HG02938 (cell line): ENCODE results near the gene RAB4B.
"Not testable (repeated sequence)": the region's sequence is repeated elsewhere in the genome, so short reads cannot be mapped to it uniquely, and the experiment has no call there.

Experiments
- ATAC-seq: cut with Tn5 transposase; IDR thresholded peaks from one replicate; pipeline ENCODE4 v1.9.1; 2021; ENCODE audit warnings: mild to moderate bottlenecking, moderate library complexity; ENCODE audit not compliant: unreplicated experiment

Gene RAB4B, protein sequence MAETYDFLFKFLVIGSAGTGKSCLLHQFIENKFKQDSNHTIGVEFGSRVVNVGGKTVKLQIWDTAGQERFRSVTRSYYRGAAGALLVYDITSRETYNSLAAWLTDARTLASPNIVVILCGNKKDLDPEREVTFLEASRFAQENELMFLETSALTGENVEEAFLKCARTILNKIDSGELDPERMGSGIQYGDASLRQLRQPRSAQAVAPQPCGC

GRCh38 chr19:40777937-40778705 is at the start of gene RAB4B:
Gene RAB4B, plus strand, starts transcription at chr19:40778247. Its CDS starts 129 bp downstream, at chr19:40778376.
- peak; percentile 50 for ATAC-seq

DNA sequence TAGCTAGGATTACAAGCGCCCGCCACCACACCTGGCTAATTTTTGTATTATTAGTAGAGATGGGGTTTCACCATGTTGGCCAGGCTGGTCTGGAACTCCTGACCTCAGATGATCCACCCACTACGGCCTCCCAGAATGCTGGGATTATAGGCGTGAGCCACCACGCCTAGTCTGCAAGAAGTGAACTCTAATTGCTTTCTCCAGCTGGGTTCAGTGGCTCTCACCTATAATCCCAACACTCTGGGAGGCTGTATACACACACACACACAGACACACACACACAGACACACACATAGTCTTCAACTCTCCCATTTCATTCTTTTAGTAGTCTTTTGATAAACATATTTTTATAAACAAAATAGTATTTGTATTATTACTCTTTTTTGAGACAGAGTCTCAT is 48.0 kb upstream of the RAB4B start:
- ATAC-seq, result not testable (repeated sequence)

DNA sequence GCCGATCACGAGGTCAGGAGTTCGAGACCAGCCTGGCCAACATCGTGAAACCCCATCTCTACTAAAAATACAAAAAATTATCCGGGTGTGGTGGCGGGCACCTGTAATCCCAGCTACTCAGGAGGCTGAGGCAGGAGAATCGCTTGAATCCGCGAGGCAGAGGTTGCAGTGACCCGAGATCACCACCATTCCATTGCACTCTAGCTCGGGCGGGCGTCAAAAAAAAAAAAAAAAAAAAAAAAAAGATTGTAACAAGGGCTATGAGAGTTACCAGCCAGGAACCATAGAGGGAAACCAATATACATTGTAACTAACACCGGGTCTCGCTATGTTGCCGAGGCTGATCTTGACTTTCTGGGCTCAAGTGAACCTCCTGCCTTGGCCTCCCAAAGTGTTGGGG is 45.7 kb upstream of the RAB4B start:
- ATAC-seq, result not testable (repeated sequence)

- no peak for ATAC-seq
Measured at GRCh38 chr19:40733149-40733548, 44.9 kb upstream of the RAB4B start.

GRCh38 chr19:40735013-40735771 is 42.9 kb upstream of the RAB4B start:
- no peak for ATAC-seq

DNA sequence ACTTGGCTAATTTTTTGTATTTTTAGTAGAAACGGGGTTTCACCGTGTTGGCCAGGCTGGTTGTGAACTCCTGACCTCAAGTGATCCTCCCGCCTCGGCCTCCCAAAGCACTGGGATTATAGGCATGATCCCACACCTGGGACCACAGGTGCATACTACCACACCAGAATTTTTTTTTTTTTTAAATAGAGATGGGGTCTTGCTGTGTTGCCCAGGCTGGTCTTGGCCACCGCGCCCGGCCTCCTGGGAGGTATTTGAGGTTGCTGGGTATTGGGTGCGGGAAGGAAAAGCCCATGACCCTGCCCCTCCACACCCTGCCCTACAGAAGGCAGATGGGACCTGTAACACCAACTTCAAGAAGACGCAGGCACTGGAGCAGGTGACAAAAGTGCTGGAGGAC is 41.4 kb upstream of the RAB4B start:
- no peak for ATAC-seq

- ATAC-seq, result no peak
Measured at GRCh38 chr19:40737102-40737644, 40.9 kb upstream of the RAB4B start.

DNA sequence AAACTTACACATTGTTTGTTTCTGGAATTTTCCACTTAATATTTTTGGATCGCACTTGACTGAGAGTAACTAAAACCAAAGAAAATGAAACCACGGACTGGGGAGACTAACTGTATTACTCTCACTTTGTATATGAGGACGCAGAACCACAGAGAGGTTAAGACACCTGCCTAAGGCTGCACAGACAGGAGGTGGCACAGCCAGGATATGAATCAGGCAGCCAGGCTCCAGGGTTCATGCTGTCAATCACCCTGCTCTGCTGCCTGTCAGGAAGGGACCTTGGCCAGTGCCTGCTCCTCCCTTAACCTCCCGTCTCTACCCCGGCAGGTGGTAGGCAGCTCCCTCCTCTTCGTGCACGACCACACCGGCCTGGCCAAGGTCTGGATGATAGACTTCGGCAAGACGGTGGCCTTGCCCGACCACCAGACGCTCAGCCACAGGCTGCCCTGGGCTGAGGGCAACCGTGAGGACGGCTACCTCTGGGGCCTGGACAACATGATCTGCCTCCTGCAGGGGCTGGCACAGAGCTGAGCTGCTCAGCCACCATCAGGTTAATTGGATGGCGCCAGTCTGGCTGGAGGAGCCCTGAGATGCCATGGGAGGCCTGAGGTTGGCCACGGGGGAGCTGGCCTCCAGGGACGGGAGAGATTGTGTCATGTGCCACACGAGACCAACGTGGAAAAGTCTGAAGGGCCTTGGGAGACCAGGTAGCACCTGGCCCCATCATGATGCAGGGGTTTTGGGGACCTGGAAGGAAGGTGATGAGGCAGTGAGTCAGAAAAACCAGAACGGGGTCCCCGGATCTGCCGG is 38.8 kb upstream of the RAB4B start:
- ATAC-seq, result no peak

DNA sequence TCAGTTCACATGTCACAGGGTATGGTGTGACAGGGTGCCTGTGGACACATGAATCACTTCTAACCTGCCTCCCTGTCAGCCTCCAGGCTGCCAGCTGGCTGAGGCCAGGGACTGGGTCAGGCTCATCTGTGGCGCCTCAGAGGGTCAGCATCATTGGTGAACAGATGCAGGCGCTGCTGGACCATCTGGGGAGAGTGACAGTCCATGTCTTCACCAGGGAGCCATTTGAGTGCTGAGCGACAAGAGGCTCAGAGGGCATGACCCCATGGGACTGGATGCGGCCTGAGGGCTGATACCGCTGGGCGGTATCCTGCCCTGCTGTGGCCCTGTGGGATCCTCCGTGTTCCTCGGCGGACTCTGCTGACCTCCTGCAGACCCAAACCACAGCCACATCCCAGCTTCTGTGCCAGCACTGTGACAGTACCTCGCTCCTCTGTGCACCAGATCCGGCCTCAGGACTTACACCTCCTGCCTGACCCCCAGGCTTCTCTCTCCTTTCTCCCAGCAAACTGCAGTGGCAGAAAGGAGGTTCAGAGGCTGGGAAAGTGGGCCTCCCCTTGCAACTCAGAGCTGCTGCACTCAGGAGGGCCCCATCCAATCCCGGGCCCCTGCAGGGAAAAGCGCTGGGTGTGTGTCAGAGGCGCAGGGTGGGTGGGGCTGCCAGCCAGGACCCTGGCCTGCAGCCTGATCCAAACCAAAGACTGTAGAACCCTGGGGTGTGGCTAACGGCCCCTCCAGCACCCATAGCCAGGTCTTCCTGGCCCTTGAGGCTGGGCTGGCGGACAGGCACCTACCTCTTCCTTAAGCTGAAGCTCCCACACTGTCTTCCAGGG is 38.0 kb upstream of the RAB4B start:
- no peak for ATAC-seq

DNA sequence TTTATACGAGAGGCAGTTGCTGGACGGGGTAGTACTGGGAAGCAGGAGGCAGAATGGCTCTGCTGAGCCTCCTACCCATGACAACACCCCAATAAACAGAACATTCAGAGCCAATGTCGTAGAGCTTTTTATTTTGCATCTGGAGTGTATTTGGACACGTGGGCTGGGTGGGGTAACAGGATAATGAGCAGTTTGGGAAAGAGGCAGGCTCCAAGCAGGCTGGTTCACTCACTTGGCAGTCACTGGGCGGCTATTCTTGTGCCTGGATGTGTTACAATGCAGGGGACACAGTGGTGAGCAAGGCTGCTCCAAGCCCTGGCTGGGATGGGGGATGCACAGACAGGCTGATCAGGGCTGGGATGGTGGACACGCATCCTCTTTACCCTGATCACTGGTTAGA is 37.3 kb upstream of the RAB4B start:
- ATAC-seq, result no peak

DNA sequence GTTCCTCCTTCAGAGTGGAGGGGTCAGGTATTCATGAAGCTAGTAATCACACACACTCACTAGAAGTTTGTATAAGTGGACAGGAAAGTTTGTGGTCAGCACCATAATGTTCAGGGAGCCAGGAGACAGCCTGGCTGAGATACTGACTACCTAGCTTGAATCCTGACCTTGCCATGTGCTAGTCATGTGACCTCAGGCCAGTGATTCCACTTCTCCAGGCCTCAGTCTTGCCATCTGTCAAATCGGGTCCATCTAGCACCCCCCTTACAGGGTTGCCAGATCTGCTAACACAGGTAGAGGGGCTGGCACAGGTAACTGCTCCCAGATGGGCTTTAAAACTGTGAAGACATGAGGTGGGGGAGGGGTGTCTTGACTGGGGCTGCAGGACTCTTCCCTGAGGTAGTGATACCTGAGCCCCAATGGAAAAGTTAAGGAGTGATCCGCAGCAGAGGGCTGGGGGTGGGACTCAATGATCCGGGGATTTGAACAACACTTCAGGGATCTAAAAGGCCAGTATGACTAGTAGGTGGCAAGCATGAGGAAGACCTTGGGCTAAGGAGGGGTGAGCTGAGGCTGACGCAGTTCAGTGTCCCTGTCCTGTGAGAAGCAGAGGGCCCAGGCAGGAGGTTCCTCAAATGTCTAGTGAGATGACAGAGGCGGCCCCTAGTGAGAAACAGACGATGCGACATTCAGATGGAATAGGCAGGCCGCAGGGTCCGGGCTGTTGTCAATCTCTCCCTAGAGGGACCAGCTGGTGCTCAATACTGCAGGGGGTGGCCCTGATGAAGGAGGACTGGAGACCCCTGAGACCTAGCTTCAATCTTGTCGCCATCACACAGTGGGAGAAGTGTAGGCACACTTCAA is 36.3 kb upstream of the RAB4B start:
- no peak for ATAC-seq

GRCh38 chr19:40742477-40742876 is 35.6 kb upstream of the RAB4B start:
- ATAC-seq, result no peak

GRCh38 chr19:40742886-40743285 is 35.2 kb upstream of the RAB4B start:
- ATAC-seq, result no peak

DNA sequence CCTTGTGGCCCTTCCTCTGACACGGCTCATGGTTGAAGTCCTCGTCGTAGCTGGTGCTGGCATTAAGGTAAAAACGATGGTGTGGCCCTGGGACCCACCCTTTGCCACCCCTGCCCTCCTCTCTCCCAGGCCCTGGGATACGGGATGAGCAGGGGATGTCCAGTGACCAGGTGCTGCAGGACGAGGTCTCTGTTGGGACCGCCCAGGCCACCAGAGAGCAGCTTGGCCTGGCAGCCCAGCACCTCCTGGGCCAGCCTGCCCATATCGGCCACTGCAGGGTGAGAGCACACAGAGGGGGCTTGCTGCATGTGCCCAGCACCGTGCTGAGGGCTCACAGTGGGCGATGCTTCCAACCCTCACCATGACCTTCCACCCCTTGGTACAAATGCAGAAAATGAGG is 34.1 kb upstream of the RAB4B start:
- no peak for ATAC-seq

- no peak for ATAC-seq
Measured at GRCh38 chr19:40744554-40745401, 33.3 kb upstream of the RAB4B start.

GRCh38 chr19:40745402-40745780 is 32.7 kb upstream of the RAB4B start:
- no peak for ATAC-seq

DNA sequence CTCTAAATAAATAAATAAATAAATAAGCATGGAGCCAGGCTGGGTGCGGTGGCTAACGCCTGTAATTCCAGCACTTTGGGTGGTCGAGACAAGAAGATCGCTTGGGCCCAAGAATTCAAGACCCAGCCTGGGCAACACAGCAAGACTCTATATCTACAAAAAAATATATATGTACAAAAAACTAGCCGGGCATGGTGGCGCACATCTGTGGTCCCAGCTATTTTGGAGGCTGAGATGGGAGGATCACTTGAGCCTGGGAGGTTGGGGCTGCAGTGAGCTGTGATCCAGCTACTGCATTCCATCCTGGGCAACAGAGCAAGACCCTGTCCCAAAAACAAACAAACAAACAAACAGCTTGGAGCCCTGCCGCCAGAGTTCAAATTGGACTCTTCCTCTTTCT is 30.5 kb upstream of the RAB4B start:
- ATAC-seq, result no peak
